Measurements from ENCODE around the gene PTPRS.

GRCh38 chr19:5296457-5297271, 43.9 kb downstream of the PTPRS start:
- TF ChIP-seq CTCF (IDR thresholded peaks at IDR 0.05) (no peak), POLR2A (IDR thresholded peaks at IDR 0.05) (no peak)

All from lower leg skin (tissue), 3 donors.